GM12873 (cell line): ENCODE measurements around the gene DUS2.

ENCODE experiments used
- CTCF ChIP-seq: IDR thresholded peaks from 2 replicates; pipeline ENCODE4 v1.5.1; 2012; ENCODE audit warnings: low read depth, mild to moderate bottlenecking, moderate library complexity, low read length, control low read depth; ENCODE audit not compliant: insufficient read depth; ENCODE audit errors: missing control alignments

Gene DUS2

DNA sequence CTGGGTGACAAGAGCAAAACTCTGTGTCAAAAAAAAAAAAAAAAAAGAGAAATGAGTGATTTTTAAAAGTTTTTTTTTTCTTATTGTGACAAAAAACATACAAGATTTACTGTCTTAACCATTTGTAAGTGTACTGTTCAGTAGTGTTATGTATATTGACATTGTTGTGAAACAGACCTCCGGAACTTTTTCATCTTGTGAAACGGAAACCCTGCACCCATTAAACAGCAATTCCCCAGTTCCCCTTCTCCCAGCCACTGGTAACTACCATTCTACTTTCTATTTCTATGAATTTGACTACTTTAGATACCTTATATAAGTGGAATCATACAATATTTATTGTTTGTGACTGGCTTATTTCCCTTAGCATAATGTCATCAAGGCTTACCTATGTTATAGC is 18.7 kb downstream of the DUS2 start:
- TF ChIP-seq CTCF, result no peak

DNA sequence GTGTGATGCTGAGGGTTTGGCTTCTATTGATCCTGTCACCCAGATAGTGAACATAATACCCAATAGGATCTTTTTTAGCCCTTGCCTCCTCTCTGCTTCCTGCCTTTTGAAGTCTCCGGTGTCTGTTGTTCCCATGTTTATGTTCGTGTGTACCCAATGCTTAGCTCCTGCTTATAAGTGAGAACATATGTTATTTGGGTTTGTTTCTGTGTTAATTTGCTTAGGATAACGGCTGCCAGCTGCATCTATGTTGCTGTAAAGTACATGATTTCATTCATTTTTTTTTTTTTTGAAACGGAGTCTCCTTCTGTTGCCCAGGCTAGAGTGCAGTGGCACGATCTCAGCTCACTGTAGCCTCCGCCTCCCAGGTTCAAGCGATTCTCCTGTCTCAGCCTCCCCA is 23.0 kb downstream of the DUS2 start:
- TF ChIP-seq CTCF, result no peak

DNA sequence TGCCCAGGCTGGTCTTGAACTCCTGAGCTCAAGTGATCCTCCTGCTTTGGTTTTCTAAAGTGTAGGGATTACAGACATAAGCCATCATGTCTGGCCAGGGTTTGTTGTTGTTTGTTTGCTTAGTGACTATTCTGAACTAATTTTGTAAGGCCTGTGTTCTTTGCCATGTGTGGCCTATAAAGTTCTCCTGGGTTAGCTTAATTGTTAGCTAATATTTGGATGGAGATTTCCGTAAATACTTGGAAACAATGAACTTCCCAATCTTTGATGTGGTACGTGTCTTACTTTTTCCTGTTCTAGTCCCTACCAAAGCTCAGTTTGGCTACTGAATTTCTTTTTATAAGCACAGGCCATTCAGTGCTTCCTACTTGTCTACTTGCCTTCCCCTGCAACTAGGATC is 24.9 kb downstream of the DUS2 start:
- no peak for TF ChIP-seq CTCF

GRCh38 chr16:68049449-68049848 is 26.4 kb downstream of the DUS2 start:
- TF ChIP-seq CTCF, result peak; percentile 0

DNA sequence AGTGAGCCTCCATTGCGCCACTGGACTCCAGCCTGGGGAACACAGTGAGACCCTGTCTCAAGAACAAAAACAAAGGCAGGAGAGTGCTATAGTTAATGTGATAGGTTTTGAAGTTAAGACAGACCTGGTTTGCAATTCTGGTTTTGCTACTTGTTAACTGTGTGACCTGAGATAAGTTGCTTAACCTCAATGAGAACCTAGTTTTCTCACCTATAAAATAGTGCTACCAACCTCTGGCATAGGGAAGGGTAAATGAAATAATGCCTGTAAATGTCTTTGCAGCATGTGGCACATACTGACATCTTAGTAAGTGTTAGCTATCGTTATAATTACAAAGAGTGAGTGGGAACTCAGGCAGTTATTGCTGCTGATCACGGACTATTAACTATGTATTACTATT is 32.3 kb downstream of the DUS2 start:
- TF ChIP-seq CTCF, result no peak

GRCh38 chr16:68059804-68060203 is 36.7 kb downstream of the DUS2 start:
- TF ChIP-seq CTCF, result no peak

GRCh38 chr16:68061396-68061795 is 38.3 kb downstream of the DUS2 start:
- TF ChIP-seq CTCF, result no peak
